Activated CD8-positive, alpha-beta T cell treated with anti-CD3 and anti-CD28 coated beads for 36 hours (primary cell): ENCODE data around the gene CLSTN2. TPM values are rescaled to one million over a fixed set of nuclear protein-coding genes. Genes with fewer than 3 reads are reported as not detected.

Source experiments
- ATAC-seq: fragments of 200-7000 bp; cut with Tn5 transposase; one replicate; pipeline ENCODE4 v1.10.0; 2021; ENCODE audit warnings: mild to moderate bottlenecking, moderate library complexity
- CTCF ChIA-PET: fragments of 350-600 bp; sonication (Branson Sonifier 250); formaldehyde crosslinking; loops from one replicate; lab custom pipeline; 2021; ENCODE audit warnings: antibody characterized with exemption; lab: Charles Lee
- POLR2A ChIA-PET: fragments of 350-600 bp; sonication (Branson Sonifier 250); formaldehyde crosslinking; loops from one replicate; lab custom pipeline; 2021; ENCODE audit warnings: antibody characterized with exemption; lab: Charles Lee
- DNase-seq: peaks from one replicate; pipeline ENCODE4 v3.0.0-alpha.2; 2020
- H3K27ac Mint-ChIP-seq: one replicate; pipeline ENCODE4 v1.8.0; 2021; ENCODE audit warnings: mild to moderate bottlenecking, mixed read lengths
- H3K27me3 Mint-ChIP-seq: one replicate; pipeline ENCODE4 v1.8.0; 2021; ENCODE audit warnings: mixed read lengths
- H3K36me3 Mint-ChIP-seq: one replicate; pipeline ENCODE4 v1.8.0; 2021; ENCODE audit warnings: low read depth, mixed read lengths
- H3K4me1 Mint-ChIP-seq: one replicate; pipeline ENCODE4 v1.8.0; 2021; ENCODE audit warnings: low read depth, mixed read lengths
- H3K4me3 Mint-ChIP-seq: one replicate; pipeline ENCODE4 v1.8.0; 2021; ENCODE audit warnings: mild to moderate bottlenecking, moderate library complexity, mixed read lengths
- H3K9me3 Mint-ChIP-seq: one replicate; pipeline ENCODE4 v1.8.0; 2021; ENCODE audit warnings: mixed read lengths
- CTCF ChIP-seq: fragments of 200-600 bp; IDR thresholded peaks from one replicate; pipeline ENCODE4 v1.8.0; 2022; ENCODE audit warnings: antibody characterized with exemption, mild to moderate bottlenecking
- intact Hi-C: fragments of 100-400 bp; cut with micrococcal nuclease; formaldehyde crosslinking; loops from one replicate; pipeline ENCODE4 v1.10.0; 2022
- total RNA-seq, 2 experiments: library from RNA; stranded (reverse); gene quantifications; one replicate each; pipeline ENCODE4 v1.2.3, GENCODE V29; 2021

Gene CLSTN2
- total RNA-seq, 2 experiments from 2014 or later = not detected

DNA sequence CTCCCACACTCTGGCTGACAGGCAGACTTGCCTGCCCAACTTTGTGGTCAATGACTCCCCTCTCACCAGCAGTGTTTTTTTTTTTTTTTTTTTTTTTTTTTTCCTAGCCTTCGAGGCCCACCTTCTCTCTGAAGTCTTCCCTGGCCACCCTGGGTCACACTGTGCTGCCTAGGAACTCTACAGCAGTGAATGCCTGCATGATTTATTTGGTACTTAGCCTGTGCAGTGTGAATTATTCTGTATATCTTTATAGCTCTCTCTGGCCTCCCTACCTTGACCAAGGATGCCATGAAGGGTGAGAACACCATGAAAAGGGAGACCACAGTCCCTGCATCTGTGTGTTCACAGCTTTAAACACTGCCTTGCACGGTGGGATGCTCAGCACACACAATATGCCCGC lies 141.6 kb downstream of the CLSTN2 start:
- CTCF ChIA-PET = no interaction called here
- no peak for TF ChIP-seq CTCF
- H3K9me3 Mint-ChIP-seq = no peaks in the 10 kb centered on the region

DNA sequence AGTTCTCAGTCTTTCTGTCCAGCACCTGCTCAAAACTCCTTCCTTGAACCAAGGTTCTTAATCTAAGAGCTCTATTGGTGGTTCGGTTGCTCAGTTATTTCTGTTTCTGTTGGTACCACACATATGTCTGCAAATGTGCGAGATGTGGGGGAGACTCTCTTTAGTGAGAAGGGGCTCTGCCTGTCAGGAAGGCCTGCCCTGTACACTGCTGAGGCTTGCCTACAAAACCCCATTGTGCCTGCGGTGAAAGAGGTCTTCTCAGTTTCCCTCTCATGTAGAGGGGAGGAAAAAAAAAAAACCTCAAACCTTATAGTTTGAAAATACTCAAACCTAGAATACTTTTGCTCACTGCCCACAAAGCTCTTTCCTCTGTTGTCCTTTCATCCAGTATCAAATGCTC lies 142.4 kb downstream of the CLSTN2 start:
- Mint-ChIP-seq H3K36me3 (no peaks in the 10 kb centered on the region), H3K4me3 (no peak overlapping the region), H3K9me3 (no peaks in the 10 kb centered on the region), H3K4me1 (no peaks in the 10 kb centered on the region), H3K27me3 (peaks cover 2% of the 10 kb centered on the region), H3K27ac (no peak overlapping the region)
- ATAC-seq (no peak), DNase-seq (no peak)
- ChIA-PET POLR2A (interaction anchor here (0.7 kb wide), 1 partner anchor 18 kb away, joined by 4 read pairs; no protein-coding TSS in a partner anchor), CTCF (no interaction called here)
- intact Hi-C loops = no loop called here
- no peak for TF ChIP-seq CTCF

More for the DNA sequence above, 141.6 kb downstream of the CLSTN2 start:
- H3K27me3 Mint-ChIP-seq = no peaks in the 10 kb centered on the region
- intact Hi-C loops = no loop called here
- H3K36me3 Mint-ChIP-seq = no peaks in the 10 kb centered on the region
- no peak overlapping the region for H3K27ac Mint-ChIP-seq
- H3K4me3 Mint-ChIP-seq = no peak overlapping the region
- H3K4me1 Mint-ChIP-seq = no peaks in the 10 kb centered on the region
- POLR2A ChIA-PET = interaction anchor here (0.7 kb wide), 2 partner anchors 19 to 810 kb away, joined by 4 read pairs; no protein-coding TSS in a partner anchor
- ATAC-seq = no peak
- no peak for DNase-seq

GRCh38 chr3:140078343-140078742 lies 143.4 kb downstream of the CLSTN2 start:
- DNase-seq (no peak), ATAC-seq (no peak)
- ChIA-PET POLR2A (interaction anchor here (1.1 kb wide), 1 partner anchor 9 kb away, joined by 5 read pairs; no protein-coding TSS in a partner anchor), CTCF (no interaction called here)
- Mint-ChIP-seq H3K27me3 (peaks cover 2% of the 10 kb centered on the region), H3K27ac (no peak overlapping the region), H3K9me3 (no peaks in the 10 kb centered on the region), H3K4me1 (no peaks in the 10 kb centered on the region), H3K4me3 (no peak overlapping the region), H3K36me3 (no peaks in the 10 kb centered on the region)
- intact Hi-C loops = no loop called here
- no peak for TF ChIP-seq CTCF

- ChIA-PET POLR2A (interaction anchor here (1.1 kb wide), 1 partner anchor 9 kb away, joined by 5 read pairs; no protein-coding TSS in a partner anchor), CTCF (no interaction called here)
- H3K27me3 Mint-ChIP-seq = peaks cover 2% of the 10 kb centered on the region
- no peak overlapping the region for H3K4me3 Mint-ChIP-seq
- DNase-seq (no peak), ATAC-seq (no peak)
- intact Hi-C loops = no loop called here
- no peaks in the 10 kb centered on the region for H3K36me3 Mint-ChIP-seq
- H3K27ac Mint-ChIP-seq = no peak overlapping the region
- TF ChIP-seq CTCF = no peak
- no peaks in the 10 kb centered on the region for H3K4me1 Mint-ChIP-seq
- H3K9me3 Mint-ChIP-seq = no peaks in the 10 kb centered on the region
Measured at GRCh38 chr3:140078940-140079339, 144.0 kb downstream of the CLSTN2 start.

DNA sequence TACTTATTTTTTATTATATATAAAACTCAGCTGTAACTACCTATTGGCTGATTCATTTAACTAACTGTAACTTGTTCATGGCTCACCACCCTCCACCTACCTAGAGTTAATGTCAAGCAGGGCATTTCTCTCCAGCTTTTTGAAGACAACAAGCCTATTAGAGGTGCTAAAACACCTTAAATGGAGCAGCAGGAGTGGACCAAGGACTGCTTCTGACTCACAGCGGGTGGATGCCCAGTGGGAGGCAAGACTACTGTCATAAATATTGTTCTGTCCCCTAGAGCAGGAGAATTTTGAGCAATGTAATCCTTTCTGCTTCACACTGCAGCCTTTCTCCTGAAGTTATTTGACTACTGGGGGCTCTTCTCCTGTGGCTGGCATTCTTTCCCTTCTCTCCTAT lies 146.9 kb downstream of the CLSTN2 start:
- Mint-ChIP-seq H3K27me3 (peaks cover 2% of the 10 kb centered on the region), H3K27ac (no peak overlapping the region), H3K4me1 (no peaks in the 10 kb centered on the region), H3K36me3 (no peaks in the 10 kb centered on the region), H3K9me3 (no peaks in the 10 kb centered on the region), H3K4me3 (no peak overlapping the region)
- ATAC-seq (no peak), DNase-seq (no peak)
- no peak for TF ChIP-seq CTCF
- ChIA-PET CTCF (no interaction called here), POLR2A (no interaction called here)
- intact Hi-C loops = no loop called here
